IPS-18a (cell line): ENCODE measurements around the gene SASH1.

Experiments used
- H3K27ac ChIP-seq: one replicate; pipeline ENCODE4 v1.5.1; 2013; ENCODE audit warnings: low read length
- H3K27me3 ChIP-seq: one replicate; pipeline ENCODE4 v1.6.1; 2013; ENCODE audit warnings: mild to moderate bottlenecking, low read length; ENCODE audit not compliant: control insufficient read depth, insufficient read depth
- H3K36me3 ChIP-seq: one replicate; pipeline ENCODE4 v1.6.1; 2013; ENCODE audit warnings: low read depth, low read length; ENCODE audit not compliant: control insufficient read depth
- H3K4me1 ChIP-seq: one replicate; pipeline ENCODE4 v1.6.1; 2013; ENCODE audit warnings: low read depth, low read length; ENCODE audit not compliant: control insufficient read depth
- H3K4me3 ChIP-seq: one replicate; pipeline ENCODE4 v1.5.1; 2013; ENCODE audit warnings: low read length
- H3K9ac ChIP-seq: one replicate; pipeline ENCODE4 v1.6.1; 2013; ENCODE audit warnings: mild to moderate bottlenecking, low read length, moderate library complexity
- H3K9me3 ChIP-seq: one replicate; pipeline ENCODE4 v1.6.1; 2013; ENCODE audit warnings: low read depth, low read length; ENCODE audit not compliant: control insufficient read depth

The SASH1 gene

GRCh38 chr6:148342350-148343046, at the start of gene SASH1:
Gene SASH1, plus strand, starts transcription at chr6:148342838. Its CDS starts 230 bp downstream, at chr6:148343068.
- Histone ChIP-seq H3K9me3 (no peaks in the 10 kb centered on the region), H3K4me1 (peaks cover 44% of the 10 kb centered on the region), H3K27ac (peak within 1 kb of the TSS; percentile 94), H3K9ac (peak within 1 kb of the TSS; percentile 91), H3K27me3 (no peaks in the 10 kb centered on the region), H3K4me3 (peak within 1 kb of the TSS; percentile 96), H3K36me3 (no peaks in the 10 kb centered on the region)

DNA sequence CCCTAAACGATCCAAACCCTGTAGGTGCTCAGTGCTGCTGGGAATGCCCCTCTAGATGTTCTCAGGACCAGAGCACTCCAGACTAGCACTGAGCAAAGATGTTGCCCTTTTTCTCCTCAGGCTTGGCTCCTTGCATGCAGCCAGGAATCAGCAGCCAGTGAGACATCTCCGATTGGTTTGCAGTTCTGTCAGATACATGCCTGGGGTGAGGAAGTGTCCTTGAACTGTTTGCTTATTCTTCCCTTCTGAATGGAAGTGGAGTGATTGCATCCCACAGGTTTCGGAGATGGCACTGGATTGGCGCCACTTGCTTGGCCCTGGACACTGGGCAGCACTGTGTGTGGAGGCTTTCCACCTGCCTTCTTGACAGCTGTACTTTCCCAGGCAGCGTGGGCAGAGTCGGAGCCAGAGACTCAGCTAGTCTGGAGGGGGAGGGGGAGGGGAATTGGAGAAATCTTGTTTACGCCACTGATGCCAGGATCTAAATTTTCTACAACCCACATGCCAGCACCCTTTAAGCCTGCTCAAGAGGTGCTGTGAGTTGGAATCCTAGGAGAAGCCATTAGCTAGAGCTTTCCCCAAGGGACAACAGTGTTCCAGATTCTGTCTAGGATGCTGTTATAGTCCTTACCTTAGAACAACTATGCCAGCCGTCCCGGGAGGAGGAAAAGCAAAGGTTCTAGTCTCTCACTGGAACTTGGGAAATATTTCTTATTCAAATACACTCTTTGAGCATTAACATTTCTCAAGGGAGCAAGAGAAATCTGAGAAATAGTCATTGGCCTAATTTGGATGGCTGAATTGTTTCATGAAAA, 49.2 kb upstream of the SASH1 start:
- Histone ChIP-seq H3K27ac (no peak overlapping the region), H3K27me3 (no peaks in the 10 kb centered on the region), H3K9ac (no peak overlapping the region), H3K4me3 (no peak overlapping the region), H3K9me3 (no peaks in the 10 kb centered on the region), H3K4me1 (peaks cover 3% of the 10 kb centered on the region), H3K36me3 (no peaks in the 10 kb centered on the region)

- H3K9ac ChIP-seq: no peak overlapping the region
- peaks cover 3% of the 10 kb centered on the region for H3K4me1 ChIP-seq
- no peaks in the 10 kb centered on the region for H3K27me3 ChIP-seq
- H3K4me3 ChIP-seq: no peak overlapping the region
- H3K36me3 ChIP-seq: no peaks in the 10 kb centered on the region
- H3K9me3 ChIP-seq: no peaks in the 10 kb centered on the region
- no peak overlapping the region for H3K27ac ChIP-seq
These were observed 48.6 kb upstream of the SASH1 start for GRCh38 chr6:148294059-148294458.

GRCh38 chr6:148295261-148295887, 47.3 kb upstream of the SASH1 start:
- H3K9me3 ChIP-seq: no peaks in the 10 kb centered on the region

DNA sequence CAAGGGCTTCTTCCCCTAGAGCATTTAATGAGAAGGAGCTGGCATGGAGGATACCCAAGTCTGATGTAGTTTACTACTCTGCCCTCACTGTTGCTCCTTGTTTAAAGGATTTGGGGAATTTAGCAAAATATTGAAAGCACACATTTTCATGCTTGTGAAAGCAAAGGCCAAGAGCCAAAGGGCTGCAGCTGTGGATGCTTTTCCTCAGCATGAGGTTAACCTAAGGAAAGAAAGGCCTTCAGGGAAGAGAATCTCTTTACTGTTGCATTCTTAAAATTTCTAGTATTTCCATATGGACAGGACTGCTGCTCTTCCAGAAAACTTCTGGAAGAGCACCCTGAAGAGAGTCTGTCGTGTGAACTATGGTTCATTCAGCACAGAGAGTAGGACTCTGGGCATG, 45.9 kb upstream of the SASH1 start:
- Histone ChIP-seq H3K4me3 (no peak overlapping the region), H3K36me3 (no peaks in the 10 kb centered on the region), H3K9me3 (no peaks in the 10 kb centered on the region), H3K4me1 (peaks cover 3% of the 10 kb centered on the region), H3K9ac (no peak overlapping the region), H3K27me3 (no peaks in the 10 kb centered on the region), H3K27ac (no peak overlapping the region)

More at GRCh38 chr6:148295261-148295887, 47.3 kb upstream of the SASH1 start:
- Histone ChIP-seq H3K36me3 (no peaks in the 10 kb centered on the region), H3K4me1 (peaks cover 3% of the 10 kb centered on the region), H3K4me3 (no peak overlapping the region), H3K27ac (no peak overlapping the region), H3K27me3 (no peaks in the 10 kb centered on the region), H3K9ac (no peak overlapping the region)

DNA sequence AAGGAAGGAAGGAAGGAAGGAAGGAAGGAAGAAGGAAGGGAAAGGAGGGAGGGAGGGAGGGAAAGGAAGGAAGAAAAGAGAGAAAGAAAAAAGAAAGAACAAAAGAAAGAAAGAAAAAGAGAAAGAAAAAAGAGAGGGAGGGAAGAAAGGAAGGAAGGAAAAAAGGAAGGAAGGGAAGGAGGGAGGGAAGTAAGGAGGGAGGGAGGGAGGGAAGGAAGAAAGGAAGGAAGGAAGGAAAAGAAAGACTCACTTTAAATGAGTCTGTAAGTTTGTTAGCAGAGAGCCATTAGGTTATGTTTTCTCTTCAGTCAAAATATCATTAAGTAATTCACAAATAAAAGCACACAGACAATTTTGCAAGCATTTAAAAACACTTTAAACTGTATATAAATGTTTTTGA, 44.0 kb upstream of the SASH1 start:
- H3K36me3 ChIP-seq: no peaks in the 10 kb centered on the region
- H3K9ac ChIP-seq: no peak overlapping the region
- peaks cover 3% of the 10 kb centered on the region for H3K4me1 ChIP-seq
- no peaks in the 10 kb centered on the region for H3K27me3 ChIP-seq
- no peak overlapping the region for H3K27ac ChIP-seq
- no peak overlapping the region for H3K4me3 ChIP-seq
- no peaks in the 10 kb centered on the region for H3K9me3 ChIP-seq

DNA sequence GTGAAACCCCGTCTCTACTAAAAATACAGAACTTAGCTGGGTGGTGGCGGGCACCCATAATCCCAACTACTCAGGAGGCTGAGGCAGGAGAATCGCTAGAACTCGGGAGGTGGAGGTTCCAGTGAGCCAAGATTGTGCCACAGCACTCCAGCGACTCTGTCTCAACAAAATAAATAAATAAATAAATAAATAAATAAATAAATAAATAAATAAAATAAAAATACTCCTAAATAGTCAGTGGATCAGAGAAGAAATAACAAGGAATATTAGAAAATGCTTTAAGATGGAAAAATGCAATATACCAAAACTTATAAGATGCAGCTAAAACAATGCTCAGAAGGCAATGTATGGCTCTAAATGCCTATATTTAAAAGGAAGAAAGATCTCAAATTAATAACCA, 39.0 kb upstream of the SASH1 start:
- Histone ChIP-seq H3K27me3 (no peaks in the 10 kb centered on the region), H3K36me3 (no peaks in the 10 kb centered on the region), H3K4me1 (no peaks in the 10 kb centered on the region), H3K4me3 (no peak overlapping the region), H3K9ac (no peak overlapping the region), H3K9me3 (no peaks in the 10 kb centered on the region), H3K27ac (no peak overlapping the region)

DNA sequence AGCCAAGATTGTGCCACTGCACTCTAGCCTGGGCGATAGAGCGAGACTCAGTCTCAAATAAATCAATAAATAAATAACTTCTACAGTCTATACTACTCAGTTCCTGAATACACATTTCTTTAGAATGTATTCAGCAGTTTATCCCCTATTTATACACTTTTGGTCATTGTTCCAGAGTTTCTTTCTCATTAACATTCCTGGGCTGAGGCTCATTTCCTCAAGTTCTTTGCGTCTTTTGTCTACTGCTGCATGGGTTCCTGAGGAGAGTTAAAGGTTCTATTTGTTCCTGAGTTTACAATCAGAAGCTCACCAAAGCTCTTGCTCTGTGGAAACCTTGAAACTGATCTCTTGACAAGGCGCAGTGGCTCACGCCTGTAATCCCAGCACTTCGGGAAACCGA, 37.7 kb upstream of the SASH1 start:
- Histone ChIP-seq H3K9me3 (no peaks in the 10 kb centered on the region), H3K36me3 (no peaks in the 10 kb centered on the region), H3K27ac (no peak overlapping the region), H3K27me3 (no peaks in the 10 kb centered on the region), H3K4me1 (no peaks in the 10 kb centered on the region), H3K9ac (no peak overlapping the region), H3K4me3 (no peak overlapping the region)

- Histone ChIP-seq H3K27me3 (no peaks in the 10 kb centered on the region), H3K36me3 (no peaks in the 10 kb centered on the region), H3K9me3 (no peaks in the 10 kb centered on the region), H3K27ac (no peak overlapping the region), H3K9ac (no peak overlapping the region), H3K4me3 (no peak overlapping the region), H3K4me1 (no peaks in the 10 kb centered on the region)
These were observed 36.4 kb upstream of the SASH1 start for GRCh38 chr6:148306286-148306685.

DNA sequence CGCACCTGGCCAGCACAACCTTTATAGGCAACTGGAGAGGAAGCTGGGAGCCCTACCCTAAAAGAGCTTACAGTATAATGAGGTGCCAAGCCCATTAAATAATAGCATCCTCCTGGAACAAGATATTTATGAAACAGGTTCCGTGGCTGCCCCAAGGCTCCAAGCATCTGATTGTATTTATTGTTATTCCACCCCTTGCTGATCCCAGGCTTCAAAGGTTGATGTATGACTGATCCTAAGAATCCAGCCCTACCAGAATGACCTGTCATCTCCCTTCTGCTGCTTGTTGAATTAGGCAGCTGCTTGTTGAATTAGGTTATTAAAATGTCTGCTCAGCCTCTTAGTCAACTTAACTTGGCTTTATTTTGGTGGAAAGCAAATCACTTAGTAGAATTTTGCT, 35.2 kb upstream of the SASH1 start:
- Histone ChIP-seq H3K9me3 (no peaks in the 10 kb centered on the region), H3K4me1 (no peaks in the 10 kb centered on the region), H3K36me3 (no peaks in the 10 kb centered on the region), H3K9ac (no peak overlapping the region), H3K27me3 (no peaks in the 10 kb centered on the region), H3K4me3 (no peak overlapping the region), H3K27ac (no peak overlapping the region)

DNA sequence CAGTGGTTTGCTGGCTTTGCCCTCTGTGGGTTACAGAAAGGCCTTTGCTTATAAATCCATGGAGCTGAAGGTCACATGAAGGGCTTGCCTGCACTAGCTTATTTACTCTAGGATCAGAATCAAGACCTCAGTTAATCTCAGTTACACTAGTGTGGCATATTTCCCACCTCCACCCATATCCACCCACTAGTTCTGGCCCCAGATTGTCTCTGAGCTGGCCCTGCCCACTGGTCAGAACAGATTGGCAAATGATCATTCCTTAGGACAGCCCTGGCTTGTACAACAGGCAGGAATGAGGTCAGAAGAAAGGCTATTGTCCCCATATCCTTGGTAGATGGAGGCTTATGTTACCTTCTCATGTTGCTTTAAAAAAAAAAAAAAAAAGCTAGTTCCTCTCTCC, 33.3 kb upstream of the SASH1 start:
- Histone ChIP-seq H3K36me3 (no peaks in the 10 kb centered on the region), H3K9ac (no peak overlapping the region), H3K27ac (no peak overlapping the region), H3K9me3 (no peaks in the 10 kb centered on the region), H3K4me3 (no peak overlapping the region), H3K27me3 (no peaks in the 10 kb centered on the region), H3K4me1 (peaks cover 6% of the 10 kb centered on the region)
